ENCODE data around the gene ARHGEF10L. TPM values are rescaled to one million over a fixed set of nuclear protein-coding genes. Genes with fewer than 3 reads are reported as not detected.

The ARHGEF10L gene
- total RNA-seq, 5 donors from 2014 or later (not counting 1 experiment from before 2014, with no cell fraction given) = 0.12 to 0.30 (median 0.22) TPM; not detected in 2

GRCh38 chr1:17588048-17588871 is 48.8 kb downstream of the ARHGEF10L start:
- Histone ChIP-seq H3K4me3 (ENCODE audit: control insufficient read depth in 1 of 2, extremely low read depth in 1 of 2, low read length in 1 of 2) (no peak overlapping the region), H3K9me3 (no peaks in the 10 kb centered on the region), H3K27ac (ENCODE audit: low read length) (no peak overlapping the region), H3K36me3 (ENCODE audit: control insufficient read depth in 2 of 2, extremely low read depth in 1 of 2, insufficient read depth in 1 of 2, low read length in 1 of 2) (no peaks in the 10 kb centered on the region), H3K27me3 (replicated peaks in 1 of 2; ENCODE audit: control insufficient read depth in 2 of 2, extremely low read depth in 1 of 2, insufficient read depth in 2 of 2, low read length in 1 of 2) (peaks cover 0 to 8% of the 10 kb centered on the region in 2 experiments), H3K4me1 (ENCODE audit: control insufficient read depth in 1 of 2, extremely low read depth in 1 of 2, insufficient read depth in 2 of 2, low read length in 2 of 2) (no peaks in the 10 kb centered on the region)
- H3K36me3 Mint-ChIP-seq = no peaks in the 10 kb centered on the region
- H3K27me3 Mint-ChIP-seq = peaks cover 0 to 4% of the 10 kb centered on the region in 2 donors
- H3K27ac Mint-ChIP-seq = no peak overlapping the region
- 72% methylated on average over 11 of the region's 13 CpGs for WGBS (ENCODE audit: insufficient coverage)
- H3K4me3 Mint-ChIP-seq = no peak overlapping the region
- POLR2A ChIA-PET = no interaction called here
- DNase-seq = no peak
- ATAC-seq (replicated peaks in 1 of 4) = no peak
- H3K4me1 Mint-ChIP-seq = no peaks in the 10 kb centered on the region
- H3K9me3 Mint-ChIP-seq = no peaks in the 10 kb centered on the region
- CTCF ChIA-PET = no interaction called here

GRCh38 chr1:17591814-17592430 is 52.4 kb downstream of the ARHGEF10L start:
- 73% methylated on average over 7 of the region's 7 CpGs for WGBS (ENCODE audit: insufficient coverage)
- ChIA-PET POLR2A (no interaction called here), CTCF (no interaction called here)
- Histone ChIP-seq H3K27ac (ENCODE audit: low read length) (no peak overlapping the region), H3K4me1 (ENCODE audit: control insufficient read depth in 1 of 2, extremely low read depth in 1 of 2, insufficient read depth in 2 of 2, low read length in 2 of 2) (no peaks in the 10 kb centered on the region), H3K9me3 (no peaks in the 10 kb centered on the region), H3K4me3 (ENCODE audit: control insufficient read depth in 1 of 2, extremely low read depth in 1 of 2, low read length in 1 of 2) (no peak overlapping the region), H3K27me3 (replicated peaks in 1 of 2; ENCODE audit: control insufficient read depth in 2 of 2, extremely low read depth in 1 of 2, insufficient read depth in 2 of 2, low read length in 1 of 2) (peaks cover 0 to 8% of the 10 kb centered on the region in 2 experiments), H3K36me3 (ENCODE audit: control insufficient read depth in 2 of 2, extremely low read depth in 1 of 2, insufficient read depth in 1 of 2, low read length in 1 of 2) (no peaks in the 10 kb centered on the region)
- H3K4me3 Mint-ChIP-seq = no peak overlapping the region
- H3K4me1 Mint-ChIP-seq = no peaks in the 10 kb centered on the region
- ATAC-seq (replicated peaks in 1 of 4) = no peak
- H3K27ac Mint-ChIP-seq = no peak overlapping the region
- peaks cover 0 to 1% of the 10 kb centered on the region in 2 donors for H3K27me3 Mint-ChIP-seq
- DNase-seq = no peak
- H3K9me3 Mint-ChIP-seq = no peaks in the 10 kb centered on the region
- H3K36me3 Mint-ChIP-seq = no peaks in the 10 kb centered on the region

- H3K4me1 Mint-ChIP-seq = no peaks in the 10 kb centered on the region
- CTCF ChIA-PET = no interaction called here
- H3K27ac ChIP-seq (ENCODE audit: low read length) = no peak overlapping the region
Observed at GRCh38 chr1:17594026-17594425, 54.5 kb downstream of the ARHGEF10L start.

GRCh38 chr1:17594690-17595601 is 55.4 kb downstream of the ARHGEF10L start:
- no peak overlapping the region for H3K27ac Mint-ChIP-seq
- ChIA-PET POLR2A (no interaction called here), CTCF (no interaction called here)
- no peaks in the 10 kb centered on the region for H3K9me3 ChIP-seq
- no peak for ATAC-seq (replicated peaks in 1 of 4)
- H3K4me3 ChIP-seq (ENCODE audit: control insufficient read depth in 1 of 2, extremely low read depth in 1 of 2, low read length in 1 of 2) = no peak overlapping the region
- no peaks in the 10 kb centered on the region for H3K4me1 Mint-ChIP-seq
- no peak overlapping the region for H3K27ac ChIP-seq (ENCODE audit: low read length)
- no peak overlapping the region for H3K4me3 Mint-ChIP-seq
- H3K27me3 Mint-ChIP-seq = peaks cover 0 to 1% of the 10 kb centered on the region in 2 donors
- no peaks in the 10 kb centered on the region for H3K36me3 Mint-ChIP-seq
- H3K36me3 ChIP-seq (ENCODE audit: control insufficient read depth in 2 of 2, extremely low read depth in 1 of 2, insufficient read depth in 1 of 2, low read length in 1 of 2) = no peaks in the 10 kb centered on the region
- WGBS (ENCODE audit: insufficient coverage) = 72% methylated on average over 4 of the region's 8 CpGs
- no peak for DNase-seq
- H3K4me1 ChIP-seq (ENCODE audit: control insufficient read depth in 1 of 2, extremely low read depth in 1 of 2, insufficient read depth in 2 of 2, low read length in 2 of 2) = no peaks in the 10 kb centered on the region
- no peaks in the 10 kb centered on the region for H3K9me3 Mint-ChIP-seq
- peaks cover 0 to 15% of the 10 kb centered on the region in 2 experiments for H3K27me3 ChIP-seq (replicated peaks in 1 of 2; ENCODE audit: control insufficient read depth in 2 of 2, extremely low read depth in 1 of 2, insufficient read depth in 2 of 2, low read length in 1 of 2)

More at GRCh38 chr1:17594026-17594425, 54.5 kb downstream of the ARHGEF10L start:
- 94% methylated on average over 3 of the region's 5 CpGs for WGBS (ENCODE audit: insufficient coverage)
- Mint-ChIP-seq H3K27me3 (peaks cover 0 to 1% of the 10 kb centered on the region in 2 donors), H3K9me3 (no peaks in the 10 kb centered on the region), H3K4me3 (no peak overlapping the region), H3K27ac (no peak overlapping the region), H3K36me3 (no peaks in the 10 kb centered on the region)
- Histone ChIP-seq H3K4me1 (ENCODE audit: control insufficient read depth in 1 of 2, extremely low read depth in 1 of 2, insufficient read depth in 2 of 2, low read length in 2 of 2) (no peaks in the 10 kb centered on the region), H3K4me3 (ENCODE audit: control insufficient read depth in 1 of 2, extremely low read depth in 1 of 2, low read length in 1 of 2) (no peak overlapping the region), H3K27me3 (replicated peaks in 1 of 2; ENCODE audit: control insufficient read depth in 2 of 2, extremely low read depth in 1 of 2, insufficient read depth in 2 of 2, low read length in 1 of 2) (peaks cover 0 to 9% of the 10 kb centered on the region in 2 experiments), H3K9me3 (no peaks in the 10 kb centered on the region), H3K36me3 (ENCODE audit: control insufficient read depth in 2 of 2, extremely low read depth in 1 of 2, insufficient read depth in 1 of 2, low read length in 1 of 2) (no peaks in the 10 kb centered on the region)
- ATAC-seq (replicated peaks in 1 of 4) (no peak), DNase-seq (no peak)
- POLR2A ChIA-PET = no interaction called here

DNA sequence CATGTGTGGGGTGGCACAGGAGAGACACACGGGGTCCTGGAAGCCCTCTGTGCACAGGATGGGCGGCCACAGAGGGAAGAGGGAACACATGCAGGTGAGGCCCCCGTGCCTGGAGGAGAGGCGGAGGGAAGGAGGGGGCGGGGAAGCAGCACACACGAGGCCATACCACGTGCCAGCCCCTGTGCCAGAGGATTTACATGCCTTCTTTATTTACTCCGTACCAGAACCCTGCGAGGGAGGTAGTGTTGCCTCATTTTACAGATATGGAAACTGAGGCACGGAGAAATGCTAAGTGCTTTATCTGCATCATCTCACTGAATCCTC is 56.1 kb downstream of the ARHGEF10L start:
- H3K4me3 Mint-ChIP-seq = no peak overlapping the region
- no peaks in the 10 kb centered on the region for H3K36me3 Mint-ChIP-seq

GRCh38 chr1:17596186-17596585 is 56.7 kb downstream of the ARHGEF10L start:
- ATAC-seq (replicated peaks in 1 of 4) = no peak
- H3K4me1 ChIP-seq (ENCODE audit: control insufficient read depth in 1 of 2, extremely low read depth in 1 of 2, insufficient read depth in 2 of 2, low read length in 2 of 2) = no peaks in the 10 kb centered on the region
- no peaks in the 10 kb centered on the region for H3K36me3 ChIP-seq (ENCODE audit: control insufficient read depth in 2 of 2, extremely low read depth in 1 of 2, insufficient read depth in 1 of 2, low read length in 1 of 2)
- Mint-ChIP-seq H3K9me3 (no peaks in the 10 kb centered on the region), H3K36me3 (no peaks in the 10 kb centered on the region), H3K27ac (no peak overlapping the region), H3K27me3 (peaks cover 0 to 1% of the 10 kb centered on the region in 2 donors), H3K4me1 (no peaks in the 10 kb centered on the region), H3K4me3 (no peak overlapping the region)
- WGBS (ENCODE audit: insufficient coverage) = 93% methylated on average over 2 of the region's 9 CpGs
- ChIA-PET POLR2A (no interaction called here), CTCF (no interaction called here)
- no peak overlapping the region for H3K4me3 ChIP-seq (ENCODE audit: control insufficient read depth in 1 of 2, extremely low read depth in 1 of 2, low read length in 1 of 2)
- H3K27ac ChIP-seq (ENCODE audit: low read length) = no peak overlapping the region
- DNase-seq = no peak
- H3K27me3 ChIP-seq (replicated peaks in 1 of 2; ENCODE audit: control insufficient read depth in 2 of 2, extremely low read depth in 1 of 2, insufficient read depth in 2 of 2, low read length in 1 of 2) = peaks cover 0 to 19% of the 10 kb centered on the region in 2 experiments
- H3K9me3 ChIP-seq = no peaks in the 10 kb centered on the region

More for the DNA sequence above, 56.1 kb downstream of the ARHGEF10L start:
- H3K27ac Mint-ChIP-seq = no peak overlapping the region
- H3K9me3 Mint-ChIP-seq = no peaks in the 10 kb centered on the region
- Histone ChIP-seq H3K27ac (ENCODE audit: low read length) (no peak overlapping the region), H3K27me3 (replicated peaks in 1 of 2; ENCODE audit: control insufficient read depth in 2 of 2, extremely low read depth in 1 of 2, insufficient read depth in 2 of 2, low read length in 1 of 2) (peaks cover 0 to 19% of the 10 kb centered on the region in 2 experiments), H3K36me3 (ENCODE audit: control insufficient read depth in 2 of 2, extremely low read depth in 1 of 2, insufficient read depth in 1 of 2, low read length in 1 of 2) (no peaks in the 10 kb centered on the region), H3K4me1 (ENCODE audit: control insufficient read depth in 1 of 2, extremely low read depth in 1 of 2, insufficient read depth in 2 of 2, low read length in 2 of 2) (no peaks in the 10 kb centered on the region), H3K9me3 (no peaks in the 10 kb centered on the region), H3K4me3 (ENCODE audit: control insufficient read depth in 1 of 2, extremely low read depth in 1 of 2, low read length in 1 of 2) (no peak overlapping the region)
- ATAC-seq (replicated peaks in 1 of 4) (no peak), DNase-seq (no peak)
- 71% methylated on average over 7 of the region's 10 CpGs for WGBS (ENCODE audit: insufficient coverage)
- H3K4me1 Mint-ChIP-seq = no peaks in the 10 kb centered on the region
- CTCF ChIA-PET = no interaction called here
- peaks cover 0 to 1% of the 10 kb centered on the region in 2 donors for H3K27me3 Mint-ChIP-seq
- POLR2A ChIA-PET = no interaction called here
